Left renal cortex interstitium (tissue), 4 donors: Measurements from ENCODE around the gene IPMK. TPM values are rescaled to one million over a fixed set of nuclear protein-coding genes. Genes with fewer than 3 reads are reported as not detected.
"Not testable (repeated sequence)": the region's sequence is repeated elsewhere in the genome, so short reads cannot be mapped to it uniquely, and the experiment has no call there.

Source experiments
- DNase-seq, 4 donors: peaks; one replicate each; pipeline ENCODE4 v3.0.0-alpha.2; 2013; ENCODE audit warnings: low read depth in 4 of 4, low spot score in 2 of 4, missing footprints in 1 of 4
- polyA plus RNA-seq, 4 donors: library from polyadenylated mRNA; unstranded; fragments of 120-200 nt; gene quantifications; one replicate each; pipeline ENCODE4 v1.2.1, GENCODE V29; 2013; ENCODE audit not compliant: insufficient read length in 4 of 4

IPMK gene
- polyA plus RNA-seq, 4 donors = 6.6 to 8.6 (median 7.2) TPM

DNA sequence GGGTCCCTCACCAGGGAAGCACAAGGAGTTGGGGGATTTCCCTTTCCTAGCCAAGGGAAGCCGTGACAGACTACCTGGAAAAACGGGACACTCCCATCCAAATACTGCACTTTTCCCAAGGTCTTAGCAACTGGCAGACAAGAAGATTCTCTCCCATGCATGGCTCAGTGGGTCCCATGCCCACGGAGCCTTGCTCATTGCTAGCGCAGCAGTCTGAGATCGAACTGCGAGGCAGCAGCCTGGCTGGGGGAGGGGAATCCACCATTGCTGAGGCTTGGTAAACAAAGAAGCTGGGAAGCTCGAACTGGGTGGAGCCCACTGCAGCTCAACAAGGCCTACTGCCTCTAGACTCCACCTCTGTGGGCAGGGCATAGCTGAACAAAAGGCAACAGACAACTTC is 37.8 kb downstream of the IPMK start:
- not testable (repeated sequence) for DNase-seq

DNA sequence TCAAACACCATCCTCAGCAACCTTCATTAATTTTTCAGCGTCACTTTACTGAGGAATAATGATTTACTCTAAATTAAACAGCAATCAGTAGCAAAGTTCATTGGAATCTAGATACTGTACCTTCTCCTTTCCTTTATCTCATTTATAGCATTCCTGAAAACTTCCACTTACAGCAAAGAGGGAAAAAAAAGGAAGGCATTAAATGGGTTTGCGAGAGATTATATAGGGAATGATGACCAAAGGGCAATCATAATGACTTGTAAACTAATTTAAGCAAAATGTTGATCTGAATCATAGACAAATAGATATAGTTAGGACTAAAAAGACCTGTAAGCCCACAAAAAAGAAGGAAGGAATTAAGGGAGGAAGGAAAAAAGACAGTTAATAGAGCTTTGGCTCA is 42.0 kb downstream of the IPMK start:
- DNase-seq = no peak

DNA sequence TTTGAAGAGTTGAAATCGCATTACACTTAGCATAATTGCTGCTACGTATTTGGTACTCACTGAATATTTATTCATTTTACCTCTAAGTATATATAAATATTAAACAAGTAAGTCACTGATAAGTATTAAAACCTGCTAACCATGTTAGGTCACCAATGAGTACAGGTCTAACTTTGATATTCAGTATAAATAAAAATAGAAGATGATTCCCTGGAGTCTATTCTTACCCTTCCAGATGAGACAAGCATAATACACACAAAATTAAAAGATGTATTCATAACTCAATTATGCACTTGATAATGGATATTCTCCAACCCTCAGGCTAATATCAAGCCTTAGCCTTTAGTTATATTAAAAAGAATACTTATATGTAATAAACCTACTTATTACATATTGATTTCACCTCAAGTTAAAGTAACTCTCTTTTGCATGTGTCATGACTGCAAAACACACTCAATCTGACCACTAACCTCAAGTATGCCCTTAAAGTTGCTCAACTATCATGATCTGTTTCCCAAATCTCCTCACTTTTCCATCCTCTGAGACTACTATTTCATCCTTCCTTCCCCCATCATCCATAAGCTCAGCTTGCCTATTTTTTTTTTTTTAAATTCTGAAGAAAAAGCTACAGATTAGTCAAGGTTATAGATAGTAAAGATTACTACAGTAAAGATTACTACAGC is 46.8 kb downstream of the IPMK start:
- DNase-seq = no peak

DNA sequence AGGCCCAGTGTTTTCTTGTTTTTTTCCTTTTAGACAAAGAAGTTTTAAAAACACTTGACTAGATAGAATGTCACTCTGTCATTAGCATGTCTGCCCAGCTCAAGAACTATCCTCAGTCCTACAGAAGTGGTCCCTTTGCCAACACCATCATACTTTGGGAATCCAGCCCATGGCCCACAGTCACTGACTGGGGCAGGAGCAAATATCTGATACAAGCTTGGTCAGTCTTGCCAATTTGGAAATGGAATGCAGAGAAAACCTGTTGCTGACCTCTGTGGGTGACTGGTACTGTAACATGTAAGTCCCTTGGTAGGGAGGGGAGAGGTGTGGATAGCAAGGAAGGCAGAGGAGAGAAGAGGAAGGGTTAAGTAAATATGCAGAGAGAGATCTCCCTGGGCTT is 47.8 kb downstream of the IPMK start:
- DNase-seq = no peak

DNA sequence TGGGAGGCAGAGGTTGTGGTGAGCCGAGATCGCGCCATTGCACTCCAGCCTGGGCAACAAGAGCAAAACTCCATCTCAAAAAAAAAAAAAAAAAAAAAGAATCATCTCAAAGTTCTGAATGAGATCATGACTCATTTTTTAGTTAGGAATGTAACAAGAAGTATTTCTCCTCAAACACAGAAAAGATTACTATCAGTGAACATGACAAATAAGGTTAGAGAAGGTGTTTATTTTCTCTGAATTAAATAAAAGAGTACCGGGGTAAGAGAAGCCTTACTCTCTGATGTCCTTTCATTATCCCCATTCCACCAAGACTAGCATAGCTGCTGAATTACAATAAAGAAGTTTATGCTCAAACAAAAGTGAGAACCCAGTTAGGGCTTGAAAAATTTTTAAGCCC is 50.1 kb downstream of the IPMK start:
- DNase-seq = no peak

DNA sequence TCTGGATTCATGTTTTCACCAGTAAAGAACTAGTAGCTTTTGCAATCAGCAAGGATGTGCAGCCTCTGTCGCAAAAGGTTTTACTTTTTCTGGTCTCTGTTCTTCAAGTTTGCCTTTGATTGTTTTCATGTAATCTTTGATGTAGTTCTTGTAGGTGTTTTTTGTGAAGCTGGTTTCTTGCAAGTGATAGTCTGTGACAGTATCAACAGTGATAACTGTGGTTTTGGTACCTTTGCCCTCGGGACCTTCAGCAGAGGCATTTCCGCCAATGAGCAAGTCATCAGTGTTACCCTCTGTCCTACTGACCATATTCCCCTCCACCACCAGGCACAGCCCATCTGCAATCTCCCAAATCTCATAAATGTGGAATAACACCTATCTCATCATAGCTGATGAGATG is 55.1 kb downstream of the IPMK start:
- no peak for DNase-seq

DNA sequence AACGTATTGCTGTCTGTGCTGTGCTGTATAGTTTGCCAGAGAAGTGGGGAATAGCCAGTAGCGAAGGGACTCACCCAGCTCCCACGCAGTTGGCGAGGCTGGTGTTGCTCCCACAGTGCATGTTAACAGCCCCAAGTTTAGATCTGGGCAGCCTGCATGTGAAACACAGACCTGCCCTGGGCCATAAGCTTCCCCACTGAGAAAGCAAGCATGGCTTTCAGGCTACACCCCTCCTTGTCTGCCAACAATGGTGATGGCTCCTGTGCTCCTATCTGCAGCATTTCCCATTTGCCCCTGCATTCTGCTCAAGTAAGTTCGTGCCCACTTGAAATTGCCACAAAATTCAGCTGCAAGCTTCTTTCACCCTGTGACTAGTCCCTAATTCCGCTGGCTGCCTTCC is 57.5 kb downstream of the IPMK start:
- DNase-seq = no peak

DNA sequence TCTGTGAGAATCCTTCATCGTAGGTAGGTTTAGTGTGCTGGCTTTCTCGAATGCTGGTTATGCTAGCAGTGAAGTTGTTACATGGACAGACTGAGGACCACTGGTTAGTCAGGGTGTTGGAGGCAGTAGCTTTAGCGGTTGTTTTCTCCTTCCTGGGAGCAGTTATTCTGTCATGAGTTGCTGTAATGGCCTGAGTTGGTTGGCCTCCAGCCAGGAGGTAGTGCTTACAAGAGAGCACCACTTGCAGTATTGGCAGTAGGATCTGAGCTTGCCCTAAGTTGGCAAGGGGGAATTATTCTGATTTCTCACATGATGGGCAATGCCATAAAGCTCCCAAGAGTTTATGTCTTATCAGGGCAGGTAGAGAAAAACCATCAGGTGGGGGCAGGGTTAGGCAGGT is 58.0 kb downstream of the IPMK start:
- no peak for DNase-seq

DNA sequence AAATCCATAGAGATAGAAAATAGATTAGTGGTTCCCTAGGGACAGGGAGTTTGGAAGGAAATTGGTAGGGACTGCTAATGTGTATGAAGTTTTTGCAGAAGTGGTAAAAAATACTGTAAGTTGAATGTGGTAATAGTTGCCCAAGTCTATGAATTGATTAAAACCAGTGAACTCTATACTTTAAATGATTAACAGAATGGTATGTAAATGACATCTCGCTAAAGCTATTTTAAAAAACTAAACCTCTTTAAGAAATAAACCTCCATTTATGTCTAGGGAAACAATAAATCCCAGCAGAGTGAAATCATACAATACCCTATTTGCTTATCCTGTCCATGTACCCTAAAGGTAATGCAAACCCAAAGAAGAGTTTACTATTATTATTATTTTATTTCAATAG is 61.4 kb downstream of the IPMK start:
- DNase-seq = no peak

DNA sequence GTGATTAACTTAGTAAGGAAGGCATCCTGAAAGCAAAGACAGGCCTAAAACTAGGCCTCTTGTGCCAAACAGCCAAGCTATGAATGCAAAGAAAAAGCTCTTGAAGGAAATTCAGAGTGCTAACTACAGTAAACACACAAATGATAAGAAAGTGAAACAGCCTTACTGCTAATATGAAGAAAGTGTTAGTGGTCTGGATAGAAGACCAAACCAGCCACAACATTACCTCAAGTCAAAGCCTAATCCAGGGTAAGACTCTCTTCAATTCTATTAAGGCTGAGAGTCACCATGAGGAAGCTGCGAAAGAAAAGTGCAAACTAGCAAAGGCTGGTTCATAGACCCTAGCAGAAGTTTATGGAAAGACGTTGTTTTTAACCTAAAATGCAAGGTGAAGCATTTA is 66.0 kb downstream of the IPMK start:
- DNase-seq = no peak

DNA sequence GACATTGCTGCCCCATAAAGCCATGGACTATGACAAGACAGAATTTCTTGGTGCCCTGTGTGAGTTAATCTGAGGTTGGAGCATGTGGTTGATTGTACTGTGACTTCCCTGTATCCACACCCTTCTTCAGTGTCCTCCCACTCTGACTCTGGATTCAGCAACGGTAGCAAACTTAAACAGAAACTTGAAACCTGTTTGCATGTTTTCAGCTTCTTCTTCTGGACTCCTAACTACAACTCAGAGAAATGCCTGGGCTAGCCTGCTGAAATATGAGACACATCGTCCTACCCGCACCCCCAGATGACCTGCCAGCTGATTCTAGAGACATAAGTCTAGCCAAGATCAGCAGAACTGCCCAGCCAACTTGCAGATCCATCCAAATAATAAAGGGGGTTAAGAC is 78.4 kb downstream of the IPMK start:
- DNase-seq = no peak

DNA sequence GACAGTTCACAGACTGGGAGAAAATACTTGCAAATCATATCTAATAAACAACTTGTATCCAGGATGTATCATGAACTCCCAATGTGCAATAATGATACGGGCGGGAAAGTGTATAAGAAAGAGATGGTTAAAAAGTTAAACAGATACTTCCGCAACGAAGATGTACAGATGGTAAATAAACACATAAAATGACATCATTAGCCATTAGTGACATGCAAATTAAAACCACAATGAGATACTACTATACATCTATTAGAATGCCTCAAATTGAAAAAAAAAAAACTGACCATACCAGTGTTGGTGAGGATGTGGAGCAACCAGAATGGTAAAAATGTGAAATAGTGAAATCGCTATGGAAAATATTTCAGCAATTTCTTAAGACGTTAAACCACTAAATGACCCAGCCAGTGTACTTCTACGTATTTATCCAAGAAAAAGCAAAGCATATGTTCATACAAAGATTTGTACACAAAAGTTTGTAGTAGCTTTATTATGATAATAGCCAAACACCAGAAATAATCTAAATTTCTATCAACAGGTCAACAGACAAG is 83.5 kb downstream of the IPMK start:
- no peak for DNase-seq

DNA sequence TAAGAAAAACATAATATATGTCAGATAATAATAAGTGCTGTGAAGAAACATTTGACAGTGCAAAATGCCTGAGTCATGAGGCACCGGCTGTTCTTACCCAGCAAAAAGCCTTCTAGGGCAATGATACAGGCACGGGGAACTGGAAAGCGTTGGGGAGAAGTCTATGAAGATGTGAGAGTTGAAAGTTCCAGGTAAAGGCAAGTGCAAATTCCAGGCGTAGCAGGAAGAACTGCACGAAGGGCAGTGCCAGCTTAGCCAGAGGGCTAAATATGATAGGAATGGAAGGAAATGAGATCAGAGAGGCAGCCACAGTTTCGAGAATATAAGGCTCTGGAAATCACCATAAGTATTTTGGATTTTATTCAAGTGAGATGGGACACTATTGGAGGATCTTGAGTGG is 87.0 kb downstream of the IPMK start:
- DNase-seq = no peak

DNA sequence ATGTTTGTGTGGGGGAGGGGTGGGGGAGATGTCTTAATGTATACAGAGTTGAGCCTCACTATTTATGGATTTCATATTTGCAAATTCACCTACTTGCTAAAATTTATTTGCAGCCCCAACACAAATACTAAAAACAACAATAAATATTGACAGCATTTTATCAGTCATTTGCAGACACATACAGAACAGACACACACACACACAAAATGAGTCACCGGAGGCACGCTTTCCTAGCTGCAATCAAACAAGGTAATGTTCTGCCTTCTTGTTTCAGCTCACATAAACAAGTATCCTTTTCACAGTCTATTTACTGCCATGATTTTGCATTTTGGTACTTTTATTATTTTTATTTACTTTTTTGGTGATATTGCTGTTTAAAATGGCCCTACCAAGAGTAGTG is 88.5 kb downstream of the IPMK start:
- DNase-seq = no peak

DNA sequence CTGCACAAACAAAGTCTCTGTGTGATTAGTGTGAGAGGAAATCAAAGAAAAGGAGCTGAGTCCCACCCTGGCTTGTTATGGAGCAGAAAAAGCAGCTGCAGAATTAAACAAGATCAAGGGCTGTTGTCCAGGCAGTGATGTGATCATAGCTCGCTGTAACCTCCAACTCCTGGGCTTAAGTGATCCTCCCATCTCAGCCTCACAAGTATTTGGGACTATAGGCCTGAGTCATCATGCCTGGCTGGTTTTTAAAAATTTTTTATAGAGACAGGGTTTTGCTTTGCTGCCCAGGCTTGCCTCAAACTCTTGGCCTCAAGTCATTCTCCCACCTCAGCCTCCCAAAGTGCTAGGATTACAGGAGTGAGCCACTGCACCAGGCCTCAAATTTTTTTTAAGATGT is 88.9 kb downstream of the IPMK start:
- DNase-seq = no peak

DNA sequence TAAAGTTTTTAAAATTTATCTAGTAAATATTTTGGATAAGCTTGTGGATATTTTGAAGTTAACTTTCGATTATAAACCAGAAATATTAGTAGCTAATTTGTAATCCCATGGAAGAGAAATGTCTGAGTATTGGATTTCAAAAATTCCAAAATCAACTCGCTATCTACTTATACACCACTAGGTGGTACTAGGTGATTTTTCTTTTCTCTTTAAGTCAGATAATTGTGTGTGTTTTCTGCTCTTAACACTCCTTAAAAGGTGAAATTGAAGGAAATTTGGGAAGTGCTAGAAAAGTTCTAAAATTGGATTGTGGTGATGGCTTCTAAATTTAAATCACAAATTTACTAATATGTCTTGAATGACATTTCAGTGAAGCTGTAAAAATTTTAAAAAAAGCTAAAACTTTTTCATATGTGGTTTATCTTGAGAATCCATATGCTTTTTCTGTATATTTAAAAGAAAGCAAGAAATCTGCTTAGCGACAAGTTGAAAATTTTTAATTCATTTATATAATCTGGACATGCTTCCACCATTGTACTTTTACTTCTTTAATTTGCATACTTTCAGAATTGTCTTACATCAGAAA is 90.2 kb downstream of the IPMK start:
- peak in 1 of 4 donors; percentile 9 for DNase-seq

DNA sequence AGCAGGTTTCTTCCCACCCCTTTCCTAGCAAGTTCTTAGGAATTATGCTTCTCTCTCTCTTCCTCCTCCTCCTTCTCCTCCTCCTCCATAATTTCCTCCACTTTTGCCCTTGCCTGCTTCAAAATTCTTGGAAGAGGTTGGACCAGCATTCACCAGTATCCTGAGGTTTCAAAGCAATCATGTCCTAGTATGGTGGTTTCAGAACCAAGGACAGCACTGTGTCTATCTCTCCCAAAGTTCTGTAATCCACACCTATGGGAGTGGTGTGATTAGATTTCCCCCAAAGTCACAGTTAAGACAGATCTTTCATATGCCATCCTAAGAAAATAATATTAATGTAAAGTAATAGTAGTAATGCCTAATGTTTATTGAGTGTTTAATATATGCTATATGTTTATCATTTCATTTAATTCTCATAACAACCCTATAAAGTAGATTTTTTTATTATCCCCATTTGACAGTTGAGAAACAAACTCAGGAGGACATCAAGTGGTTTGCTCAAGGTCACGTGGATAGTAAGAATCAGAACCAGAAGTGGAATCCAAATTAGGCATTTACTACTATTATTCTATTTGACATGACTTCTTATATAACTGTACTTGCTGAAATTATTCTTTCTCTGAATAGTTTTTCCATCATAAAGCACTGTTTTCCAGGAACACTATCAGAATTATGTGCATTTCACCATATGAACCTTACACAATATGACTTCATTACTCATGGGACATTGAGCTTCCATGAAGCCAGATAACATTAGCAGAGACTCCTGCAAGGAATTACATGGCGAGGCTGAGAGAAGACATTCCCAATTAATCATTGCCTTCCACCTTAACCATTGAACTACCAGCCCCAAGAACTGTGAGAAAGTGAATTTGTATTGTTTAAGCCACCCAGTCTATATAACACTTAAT is 91.4 kb downstream of the IPMK start:
- DNase-seq = peak in 1 of 4 donors; percentile 31

DNA sequence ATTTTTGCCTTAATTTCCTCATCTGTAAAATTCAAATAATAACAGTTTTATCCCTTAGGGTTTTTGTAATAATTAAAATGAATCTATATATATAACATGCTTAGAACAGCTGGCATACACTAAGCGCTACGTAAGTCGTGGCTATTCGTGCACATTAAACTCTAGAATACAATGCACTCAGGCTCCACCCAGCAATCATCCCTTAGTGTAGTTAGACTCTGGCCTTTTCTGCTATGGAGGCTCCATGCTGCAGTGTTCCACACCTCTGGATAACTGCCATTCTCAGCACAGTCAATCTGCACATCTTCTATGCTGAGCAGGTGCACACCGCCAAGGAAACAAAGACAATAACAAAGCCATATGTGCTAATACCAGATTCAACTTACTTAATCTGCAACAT is 92.9 kb downstream of the IPMK start:
- DNase-seq = no peak

DNA sequence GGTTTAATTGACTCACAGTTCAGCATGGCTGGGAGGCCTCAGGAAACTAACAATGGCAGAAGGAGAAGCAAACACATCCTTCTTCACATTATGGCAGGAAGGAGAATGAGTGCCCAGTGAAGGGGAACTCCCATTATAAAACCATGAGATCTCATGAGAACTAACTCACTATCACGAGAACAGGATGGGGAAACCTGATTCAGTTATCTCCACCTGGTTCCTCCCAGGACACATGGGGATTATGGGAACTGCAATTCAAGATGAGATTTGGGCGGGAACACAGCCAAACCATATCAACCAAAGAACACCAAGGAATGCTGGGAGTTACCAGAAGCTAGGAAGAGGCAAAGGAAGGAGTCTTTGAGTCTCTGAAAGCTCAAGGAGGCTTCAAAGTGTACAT is 94.3 kb downstream of the IPMK start:
- DNase-seq = no peak

DNA sequence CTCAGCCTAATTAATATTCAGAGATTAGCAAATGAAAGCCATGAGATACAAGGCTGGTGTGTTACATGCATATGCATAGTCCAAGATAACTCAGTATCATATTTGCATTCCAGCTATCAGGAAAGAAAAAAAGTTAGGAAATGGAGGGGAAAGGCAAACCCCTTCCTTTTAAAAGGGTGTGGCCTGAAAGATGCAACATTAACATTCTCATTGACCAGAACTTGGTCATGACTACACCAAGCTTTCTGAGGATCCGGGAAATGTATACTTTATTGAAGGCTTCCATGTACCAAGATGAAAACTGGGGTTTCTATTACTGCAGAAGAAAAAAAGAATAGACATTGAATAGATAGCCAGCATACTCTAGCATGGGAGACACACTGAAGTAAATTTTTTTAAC is 96.5 kb downstream of the IPMK start:
- no peak for DNase-seq

DNA sequence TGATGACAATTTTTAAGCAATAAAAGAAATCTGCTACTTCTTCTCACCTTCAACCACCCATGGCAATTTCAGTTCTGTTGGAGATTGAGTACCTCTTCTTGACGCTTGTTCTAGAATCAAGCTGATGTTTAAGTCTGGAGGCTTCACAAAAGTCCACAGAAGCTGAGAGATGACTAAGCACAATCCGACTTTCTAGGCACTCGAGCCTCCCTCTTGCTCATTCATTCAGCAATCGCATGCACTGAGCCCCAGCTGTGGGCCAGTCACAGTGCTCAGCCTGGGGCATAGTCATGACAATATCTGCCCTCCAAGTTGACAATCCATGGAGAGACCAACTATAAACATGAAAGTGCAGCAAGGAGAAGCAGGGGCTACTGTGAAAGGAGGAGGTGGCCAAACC is 103.2 kb downstream of the IPMK start:
- no peak for DNase-seq

DNA sequence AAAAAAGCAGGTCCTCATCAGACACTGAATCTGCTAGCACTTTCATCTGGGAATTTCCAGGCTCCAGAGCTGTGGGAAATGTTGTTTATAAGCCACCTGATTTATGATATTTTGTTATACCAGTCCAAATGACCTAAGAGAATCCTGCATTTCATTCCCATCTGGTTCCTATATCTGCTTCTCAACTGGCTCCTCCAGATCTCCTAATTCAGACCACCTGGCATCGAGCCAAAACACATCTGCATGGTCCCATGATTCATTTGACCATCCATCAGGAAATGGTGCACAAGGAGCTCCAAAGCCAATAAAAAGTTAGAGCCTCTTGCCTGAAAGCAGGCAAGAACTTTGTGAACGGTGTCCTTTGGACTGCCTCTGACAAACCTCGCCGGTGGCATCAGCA is 108.9 kb downstream of the IPMK start:
- DNase-seq = no peak
